NCI-H1436 (cell line): ENCODE measurements around the gene TYK2.

Source experiments
- DNase-seq: peaks from one replicate; lab custom pipeline; 2025; lab: John Stamatoyannopoulos, UW

Gene TYK2

GRCh38 chr19:10333758-10334587 is 46.4 kb downstream of the TYK2 start:
- DNase-seq, result no peak

DNA sequence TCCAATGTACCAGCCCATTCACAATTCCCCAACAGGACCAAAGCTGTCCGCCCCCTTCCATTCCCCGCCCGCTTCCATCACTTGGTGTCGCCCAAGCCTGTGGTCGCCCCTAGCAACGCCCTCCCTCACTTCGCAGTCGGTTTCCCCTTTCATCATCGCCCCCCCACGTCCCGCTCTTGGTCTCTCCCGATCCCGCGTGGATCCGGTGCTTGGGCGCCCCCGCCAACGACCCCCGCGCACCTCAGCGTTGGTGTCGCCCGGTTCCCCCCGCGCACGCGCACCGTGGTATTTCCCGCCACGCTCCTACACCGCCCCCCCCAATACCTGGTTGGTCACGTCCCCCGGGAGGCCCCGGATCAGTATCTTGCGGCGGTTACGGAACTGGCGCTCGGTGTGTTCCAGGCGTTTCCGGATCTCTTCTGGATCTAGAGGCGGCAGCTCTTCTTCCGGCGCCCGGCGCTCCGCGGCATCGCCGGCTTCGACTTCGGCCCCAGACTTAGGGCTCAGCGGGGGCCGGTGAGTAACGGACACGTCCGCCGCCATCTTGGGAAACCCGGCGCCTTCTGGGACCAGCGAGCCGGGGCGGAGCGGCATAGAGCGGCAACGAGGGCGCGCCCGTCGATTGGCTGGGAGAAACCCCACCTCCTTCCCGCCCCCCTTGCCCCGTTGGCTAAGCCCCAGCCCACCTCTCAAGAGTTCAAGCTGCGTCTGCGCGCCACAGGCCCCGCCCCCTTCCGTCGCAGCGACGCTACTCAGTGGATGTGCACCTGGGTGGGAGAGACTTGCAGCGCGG is 47.2 kb downstream of the TYK2 start, which contains the start of gene RAVER1:
Gene RAVER1, minus strand, starts transcription at position 565 of the 793 bp plus-strand sequence. Its CDS starts 22 bp downstream, at position 543.
- DNase-seq, result peak; percentile 98

GRCh38 chr19:10332158-10332964 is 48.0 kb downstream of the TYK2 start:
- no peak for DNase-seq

GRCh38 chr19:10329555-10329954 is 50.8 kb downstream of the TYK2 start:
- DNase-seq, result no peak

DNA sequence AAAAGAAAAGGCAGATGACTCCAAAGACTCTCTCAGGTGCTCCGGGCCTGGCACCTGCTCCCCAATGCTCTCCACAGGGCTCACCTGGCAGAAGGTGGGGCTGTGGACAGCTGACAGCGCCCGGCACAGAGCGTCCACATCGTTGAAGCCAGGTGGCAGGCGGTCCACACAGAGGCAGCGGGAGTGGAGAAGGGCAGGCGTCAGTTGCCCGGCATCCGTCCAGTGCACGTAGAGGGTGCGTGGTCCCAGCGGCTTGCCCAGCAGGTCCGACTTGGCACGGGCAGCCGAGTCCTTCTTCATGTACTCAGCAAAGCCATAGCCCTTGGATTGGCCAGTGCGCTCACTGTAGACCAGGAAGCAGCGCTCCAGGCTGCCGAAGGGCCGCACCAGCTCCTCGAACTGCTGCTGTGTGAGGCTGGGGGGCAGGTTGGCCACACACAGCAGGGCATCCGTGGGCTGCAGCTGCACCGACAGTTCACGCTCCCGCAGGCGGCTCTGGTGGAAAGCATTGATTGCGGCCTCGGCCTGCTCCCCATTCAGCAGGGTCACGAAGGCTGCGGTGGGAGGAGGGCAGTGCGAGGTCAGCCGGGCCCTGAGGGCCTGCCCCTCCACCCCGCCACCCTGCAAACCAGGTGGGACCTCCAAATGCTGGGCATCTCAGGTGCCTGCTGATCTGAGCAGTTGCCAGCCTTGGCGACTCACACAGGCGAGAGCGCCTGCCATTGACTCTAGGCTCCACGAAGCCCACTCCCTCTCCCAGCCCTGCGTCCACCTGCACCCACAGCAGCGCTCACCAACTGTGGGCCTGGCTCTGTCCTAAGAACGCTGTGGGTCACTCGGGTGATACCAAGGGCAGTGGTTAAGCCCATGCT is 51.6 kb downstream of the TYK2 start:
- DNase-seq, result no peak

GRCh38 chr19:10327793-10328192 is 52.6 kb downstream of the TYK2 start:
- DNase-seq, result no peak

- DNase-seq, result no peak
Observed at GRCh38 chr19:10325732-10326131, 54.6 kb downstream of the TYK2 start.

DNA sequence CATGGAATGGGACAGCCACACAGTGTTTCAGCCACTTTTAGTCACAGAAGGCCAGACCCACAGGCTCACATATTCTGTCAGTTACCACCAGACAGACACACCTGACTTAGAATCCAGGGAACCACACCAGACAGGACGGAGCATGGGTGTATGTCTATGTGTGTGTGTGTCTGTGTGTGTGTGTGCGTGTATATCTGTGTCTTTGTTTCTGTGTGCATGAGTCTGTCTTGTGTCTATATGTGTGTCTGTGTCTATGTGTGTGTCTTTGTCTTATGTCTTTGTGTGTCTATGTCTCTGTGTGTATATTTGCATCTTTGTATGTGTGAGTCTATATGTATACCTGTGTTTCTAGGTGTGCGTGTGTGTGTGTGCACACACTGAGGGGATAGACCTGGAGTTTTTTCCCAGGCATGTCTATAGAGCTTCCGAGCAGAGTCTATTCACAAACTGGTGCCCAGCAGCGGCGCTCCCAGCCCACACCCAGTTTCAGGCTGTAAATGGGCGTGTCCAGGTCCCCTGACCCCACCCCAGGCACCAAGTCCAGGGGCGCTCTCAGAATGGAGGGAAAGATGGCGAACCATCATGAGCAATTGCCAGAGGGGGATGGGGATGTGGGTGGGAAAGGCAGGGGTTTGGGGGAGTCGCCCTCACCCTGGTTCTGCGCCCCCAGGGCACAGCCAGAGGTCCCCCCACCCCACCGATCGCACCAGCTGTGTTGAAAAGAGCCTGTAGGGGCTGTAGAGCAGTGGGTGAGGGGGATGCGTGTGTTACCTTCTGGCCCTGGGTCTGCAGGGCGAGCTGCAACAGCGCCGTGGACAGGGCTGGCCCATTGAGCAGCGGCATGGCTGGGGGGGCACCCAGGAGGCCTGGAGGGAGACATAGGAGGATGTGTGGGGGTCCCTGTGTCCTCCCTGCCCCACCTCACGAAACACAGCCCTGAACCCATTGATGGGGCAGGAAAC is 58.2 kb downstream of the TYK2 start:
- DNase-seq, result no peak

DNA sequence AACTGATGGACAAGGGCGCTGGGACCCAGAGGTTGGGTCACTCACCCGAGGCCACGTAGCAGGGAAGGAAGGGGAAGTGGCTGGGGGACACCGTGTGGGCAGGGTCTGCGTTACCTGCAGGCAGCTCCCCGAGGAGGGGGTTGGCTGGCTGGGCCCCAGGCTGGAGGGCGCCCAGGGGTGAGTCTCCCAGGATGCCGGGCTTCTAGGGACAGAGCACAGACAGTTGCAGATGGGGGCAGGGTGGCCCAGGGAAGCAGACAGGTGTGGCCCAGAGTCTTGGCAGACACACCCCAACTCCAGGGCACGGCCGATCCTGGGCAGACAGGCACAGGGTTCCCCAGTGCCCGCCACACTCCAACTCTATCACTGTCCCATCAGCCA is 59.0 kb downstream of the TYK2 start:
- DNase-seq, result no peak

GRCh38 chr19:10320602-10321416 is 59.6 kb downstream of the TYK2 start:
- no peak for DNase-seq

- no peak for DNase-seq
Observed at GRCh38 chr19:10318807-10319682, 61.3 kb downstream of the TYK2 start.

DNA sequence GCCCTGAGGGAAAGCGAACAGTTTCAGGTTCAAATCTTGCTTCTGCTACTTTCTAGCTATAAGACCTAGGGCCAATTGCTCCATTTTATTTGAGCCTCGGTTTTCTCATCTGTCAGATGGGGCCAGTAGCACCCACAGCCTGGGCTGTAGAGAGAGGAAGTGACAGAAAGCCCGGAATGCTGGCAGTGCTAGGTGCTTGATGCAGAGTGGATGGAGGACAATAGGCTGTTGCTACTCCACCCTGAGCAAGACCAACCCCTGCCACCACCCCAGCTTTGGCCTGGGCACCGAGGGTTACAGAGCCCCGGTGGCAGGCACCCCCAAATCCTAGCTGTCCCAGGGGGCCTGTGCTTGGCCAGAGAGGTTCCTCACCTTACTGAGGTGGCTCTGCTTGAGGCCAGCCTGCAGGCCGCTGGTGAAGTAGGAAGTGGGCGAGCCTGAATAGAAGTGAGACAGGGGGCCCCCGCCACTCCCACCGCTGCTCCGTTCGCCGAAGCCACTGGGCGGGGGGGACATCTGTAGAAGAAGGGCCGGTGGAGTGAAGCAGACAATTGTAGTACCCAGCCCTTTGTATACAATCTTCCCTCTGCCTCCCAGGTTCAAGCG is 62.4 kb downstream of the TYK2 start:
- no peak for DNase-seq

DNA sequence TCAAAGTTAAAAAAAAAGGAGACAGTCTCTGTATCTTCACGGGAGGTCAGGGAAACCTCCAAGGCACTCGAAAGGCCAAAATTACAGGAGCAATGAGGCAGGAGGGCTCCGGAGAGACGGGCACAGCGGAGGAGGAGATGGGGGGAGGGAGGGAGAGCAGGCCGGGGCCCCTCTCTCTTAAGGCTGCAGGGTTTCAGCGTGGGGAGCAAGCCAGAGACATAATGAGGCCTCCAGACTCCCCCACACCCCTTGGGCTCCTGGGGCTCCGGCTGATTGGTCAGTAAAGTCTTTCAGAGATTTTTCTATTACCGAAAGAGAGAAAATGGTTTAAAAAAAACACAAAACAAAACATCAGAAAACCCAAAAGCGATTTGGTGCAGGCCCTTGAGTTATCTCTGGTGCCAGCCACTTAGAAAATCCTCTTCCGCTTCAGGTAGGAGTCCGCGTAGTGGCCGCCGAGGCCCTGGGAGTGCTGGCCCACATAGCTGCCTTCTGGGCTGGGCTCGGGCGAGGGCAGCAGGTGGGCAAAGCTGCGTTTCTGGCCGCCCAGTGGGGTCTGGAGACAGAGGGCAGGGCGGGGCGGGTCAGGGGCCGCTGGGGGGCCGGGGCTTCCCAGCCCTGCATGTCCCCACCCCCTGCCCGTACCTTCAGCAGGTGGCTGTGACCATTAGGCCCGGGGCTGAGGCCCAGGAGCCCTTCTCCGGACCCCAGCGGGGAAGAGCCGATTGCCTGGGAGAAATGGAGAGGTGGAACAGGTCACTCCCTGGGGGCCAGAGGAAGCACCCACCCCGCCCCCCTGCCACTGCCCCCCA is 63.1 kb downstream of the TYK2 start:
- no peak for DNase-seq

GRCh38 chr19:10316229-10317044 is 63.9 kb downstream of the TYK2 start:
- DNase-seq, result no peak

GRCh38 chr19:10315335-10316214 is 64.8 kb downstream of the TYK2 start, which contains the start of gene FDX2:
FDX2 (minus strand) TSS chr19:10316015; CDS start chr19:10315996, 19 bp downstream.
- DNase-seq, result peak; percentile 79
